Endothelial cell of umbilical vein (primary cell): Measurements from ENCODE around the gene RARA. TPM values are rescaled to one million over a fixed set of nuclear protein-coding genes. Genes with fewer than 3 reads are reported as not detected.

Source experiments
- BruUV-seq: library from RNA; stranded (reverse); fragments of 400-500 nt; replicated peaks from 2 replicates; lab custom pipeline; 2021; lab: Mats Ljungman, UMichigan
- CTCF ChIA-PET: fragments of 300-600, 350-600 bp; sonication (Branson Sonifier 250); formaldehyde crosslinking; loops from one replicate; lab custom pipeline; 2021; ENCODE audit warnings: antibody characterized with exemption, inconsistent platforms; lab: Charles Lee
- POLR2A ChIA-PET: fragments of 300-600, 350-600 bp; sonication (Branson Sonifier 250); formaldehyde crosslinking; loops from one replicate; lab custom pipeline; 2021; ENCODE audit warnings: antibody characterized with exemption, inconsistent platforms; lab: Charles Lee
- DNase-seq: peaks from one replicate; pipeline ENCODE4 v3.0.0-alpha.2; 2011; ENCODE audit warnings: low read depth, low spot score
- FAIRE-seq: peaks from 2 replicates; lab custom pipeline; 2011; peaks lifted over from hg19 to GRCh38; lab: Jason Lieb, UNC
- H2AFZ ChIP-seq: 2 replicates; pipeline ENCODE4 v1.6.0; 2012; ENCODE audit warnings: low read depth, low read length, control low read depth, inconsistent platforms
- H3K27ac ChIP-seq: 2 replicates; pipeline ENCODE4 v1.5.1; 2011; ENCODE audit warnings: low read depth, mild to moderate bottlenecking, control low read depth, low read length, moderate library complexity; ENCODE audit not compliant: insufficient read depth
- H3K27me3 ChIP-seq, 2 experiments: 2 replicates each; pipeline versions ENCODE4 v1.6.0 to v1.6.1; 2011; ENCODE audit warnings: low read length in 2 of 2, mixed read lengths in 1 of 2; ENCODE audit not compliant: control insufficient read depth in 2 of 2, insufficient read depth in 2 of 2
- H3K36me3 ChIP-seq, 2 experiments: 2 replicates in 1 of 2; 3 replicates in 1 of 2; pipeline ENCODE4 v1.5.1; 2011; ENCODE audit warnings: low read length in 2 of 2, mild to moderate bottlenecking in 1 of 2, moderate library complexity in 1 of 2; ENCODE audit not compliant: control insufficient read depth in 2 of 2, insufficient read depth in 2 of 2; ENCODE audit errors: extremely low read depth in 1 of 2
- H3K4me1 ChIP-seq: 3 replicates; pipeline ENCODE4 v1.5.1; 2011; ENCODE audit warnings: mild to moderate bottlenecking, low read length; ENCODE audit not compliant: control insufficient read depth, insufficient read depth; ENCODE audit errors: extremely low read depth
- H3K4me2 ChIP-seq: 2 replicates; pipeline ENCODE4 v1.6.1; 2011; ENCODE audit warnings: low read length, control low read depth, mixed read lengths; ENCODE audit not compliant: insufficient read depth
- H3K4me3 ChIP-seq, 3 experiments: fragments of 200-600 bp in 1 of 3; sonication (generic), shearing (Covaris generic) in 1 of 3; replicated peaks in 1 of 3; 2 replicates each; pipeline ENCODE4 v1.5.1; 2011 to 2016; ENCODE audit warnings: control low read depth in 3 of 3, low read length in 3 of 3, mild to moderate bottlenecking in 2 of 3, inconsistent platforms in 1 of 3, low read depth in 1 of 3, moderate library complexity in 1 of 3; ENCODE audit not compliant: insufficient read depth in 1 of 3
- H3K79me2 ChIP-seq: 2 replicates; pipeline ENCODE4 v1.6.0; 2012; ENCODE audit warnings: low read length, inconsistent platforms; ENCODE audit not compliant: control insufficient read depth, insufficient read depth
- H3K9ac ChIP-seq: replicated peaks from 2 replicates; pipeline ENCODE3; 2011; ENCODE audit warnings: low read length, control low read depth; ENCODE audit not compliant: insufficient read depth; ENCODE audit errors: extremely low read depth
- H3K9me1 ChIP-seq: replicated peaks from 3 replicates; pipeline ENCODE4 v1.6.0; 2011; ENCODE audit warnings: mild to moderate bottlenecking, low read length; ENCODE audit not compliant: control insufficient read depth, insufficient read depth; ENCODE audit errors: extremely low read depth
- H3K9me3 ChIP-seq: replicated peaks from 2 replicates; pipeline ENCODE4 v1.5.1; 2012; ENCODE audit warnings: low read length, inconsistent platforms; ENCODE audit not compliant: control insufficient read depth, insufficient read depth
- H4K20me1 ChIP-seq: replicated peaks from 2 replicates; pipeline ENCODE3; 2011; ENCODE audit warnings: mild to moderate bottlenecking, low read length; ENCODE audit not compliant: control insufficient read depth, insufficient read depth; ENCODE audit errors: extremely low read depth
- FOS ChIP-seq: IDR thresholded peaks from 2 replicates; pipeline ENCODE4 v1.6.1; 2011; ENCODE audit warnings: mild to moderate bottlenecking, low read length, moderate library complexity, borderline replicate concordance; ENCODE audit not compliant: insufficient read depth
- GATA2 ChIP-seq: IDR thresholded peaks from 2 replicates; pipeline ENCODE4 v1.7.0; 2011; ENCODE audit warnings: low read depth, mild to moderate bottlenecking, moderate library complexity, mixed read lengths, low read length; ENCODE audit not compliant: insufficient read length, insufficient read depth
- JUN ChIP-seq: IDR thresholded peaks from 2 replicates; pipeline ENCODE4 v1.6.1; 2011; ENCODE audit warnings: borderline replicate concordance, low read depth; ENCODE audit not compliant: insufficient read length, insufficient read depth
- MYC ChIP-seq: IDR thresholded peaks from one replicate; pipeline ENCODE4 v1.6.1; 2011; ENCODE audit warnings: mild to moderate bottlenecking, low read depth, low read length
- POLR2A ChIP-seq: IDR thresholded peaks from 2 replicates; pipeline ENCODE4 v1.6.1; 2012; ENCODE audit warnings: low read depth, mild to moderate bottlenecking, control low read depth, low read length
- POLR2AphosphoS5 ChIP-seq: IDR thresholded peaks from 2 replicates; pipeline ENCODE4 v1.6.1; 2012; ENCODE audit warnings: low read depth, mild to moderate bottlenecking, control low read depth, low read length, moderate library complexity; ENCODE audit not compliant: insufficient read depth
- dilution Hi-C: fragments of 300-500 bp; cut with MboI; formaldehyde crosslinking; loops from one replicate; pipeline ENCODE4 v1.15.0; 2019; ENCODE audit warnings: low sequenced_read_pairs; ENCODE audit not compliant: extremely low pct_ligation_motif_present
- intact Hi-C: fragments of 100-400 bp; cut with micrococcal nuclease; formaldehyde crosslinking; loops from one replicate; pipeline ENCODE4 v1.10.0; 2022
- polyA plus RNA-seq, 4 experiments: library from polyadenylated mRNA; depleted of rRNA in 3 of 4; stranded (reverse) in 3 of 4; unstranded in 1 of 4; fragments of >200 nt; gene quantifications; 2 replicates each; pipeline versions ENCODE4 v1.2.1 to v1.2.3, GENCODE V29; 2011 to 2012; ENCODE audit warnings: missing spikeins in 1 of 4
- total RNA-seq: library from RNA; stranded (reverse); gene quantifications from 2 replicates; pipeline ENCODE4 v1.2.3, GENCODE V29; 2021
- TF ChIP-seq, protein P1 (sequence below), 2 donors: IDR thresholded peaks; 1 replicate in 1 of 2; 2 replicates in 1 of 2; pipeline ENCODE4 v1.5.1; 2011; ENCODE audit warnings: low read length in 2 of 2, mild to moderate bottlenecking in 2 of 2, moderate library complexity in 2 of 2, control low read depth in 1 of 2, inconsistent platforms in 1 of 2, low read depth in 1 of 2; ENCODE audit not compliant: insufficient read depth in 1 of 2; ENCODE audit errors: extremely low read depth in 1 of 2
- TF ChIP-seq, protein P2 (sequence below): IDR thresholded peaks from 2 replicates; pipeline ENCODE4 v1.6.1; 2011; ENCODE audit not compliant: insufficient read depth, insufficient read length

RARA gene
- total and polyA plus RNA-seq, 2 donors (not counting 3 experiments of a cell fraction or from before 2014, with no cell fraction given), result 11.9 to 37.8 TPM

DNA sequence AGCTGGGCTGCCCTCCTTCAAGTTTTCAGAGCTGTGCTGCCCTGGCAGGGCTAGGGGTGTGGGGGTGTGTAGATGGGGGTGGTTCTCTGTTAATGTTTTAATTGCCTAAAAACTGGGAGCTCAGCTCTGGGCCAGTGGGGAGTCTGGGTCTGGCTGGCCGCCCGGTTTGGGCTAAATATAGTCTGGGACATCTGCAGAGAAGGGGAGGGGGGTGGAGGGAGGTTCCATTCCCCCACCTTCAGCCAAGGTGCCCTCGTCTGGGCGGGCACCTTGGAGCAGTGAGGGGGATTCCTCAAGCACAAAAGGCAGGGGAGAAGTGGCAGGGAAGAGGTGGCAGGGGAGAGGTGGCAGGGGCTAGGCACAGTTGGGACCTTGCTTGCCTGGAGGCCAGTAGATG, 13.0 kb downstream of the RARA start:
- Histone ChIP-seq H3K36me3 (no peaks in the 10 kb centered on the region), H3K9me3 (no peaks in the 10 kb centered on the region), H3K4me2 (peak overlapping the region; percentile 64), H3K27ac (peak overlapping the region; percentile 95), H3K4me3 (peak overlapping the region in 2 of 3 experiments; percentile 9 to 17), H3K4me1 (peaks cover 83% of the 10 kb centered on the region), H3K27me3 (no peaks in the 10 kb centered on the region), H4K20me1 (no peaks in the 10 kb centered on the region), H3K9me1 (no peaks in the 10 kb centered on the region), H3K9ac (peak overlapping the region; percentile 84), H2AFZ (no peak overlapping the region), H3K79me2 (peaks cover 71% of the 10 kb centered on the region)
- CTCF ChIA-PET, result interaction anchor here (1.6 to 2.7 kb wide), 3 partner anchors 10 to 19 kb away, joined by 5 to 7 read pairs (median 6); no protein-coding TSS in a partner anchor
- no peak for DNase-seq
- FAIRE-seq, result no peak
- TSS peak; percentile 31 for BruUV-seq
- dilution Hi-C loops, result no loop called here
- intact Hi-C loops, result loop anchor here (1.0 kb wide), 1 partner anchor 8 kb away; no protein-coding TSS in a partner anchor
- TF ChIP-seq JUN (no peak), POLR2A (no peak), POLR2AphosphoS5 (no peak), MYC (no peak), FOS (no peak), GATA2 (no peak)
- TF ChIP-seq, protein P1, sequence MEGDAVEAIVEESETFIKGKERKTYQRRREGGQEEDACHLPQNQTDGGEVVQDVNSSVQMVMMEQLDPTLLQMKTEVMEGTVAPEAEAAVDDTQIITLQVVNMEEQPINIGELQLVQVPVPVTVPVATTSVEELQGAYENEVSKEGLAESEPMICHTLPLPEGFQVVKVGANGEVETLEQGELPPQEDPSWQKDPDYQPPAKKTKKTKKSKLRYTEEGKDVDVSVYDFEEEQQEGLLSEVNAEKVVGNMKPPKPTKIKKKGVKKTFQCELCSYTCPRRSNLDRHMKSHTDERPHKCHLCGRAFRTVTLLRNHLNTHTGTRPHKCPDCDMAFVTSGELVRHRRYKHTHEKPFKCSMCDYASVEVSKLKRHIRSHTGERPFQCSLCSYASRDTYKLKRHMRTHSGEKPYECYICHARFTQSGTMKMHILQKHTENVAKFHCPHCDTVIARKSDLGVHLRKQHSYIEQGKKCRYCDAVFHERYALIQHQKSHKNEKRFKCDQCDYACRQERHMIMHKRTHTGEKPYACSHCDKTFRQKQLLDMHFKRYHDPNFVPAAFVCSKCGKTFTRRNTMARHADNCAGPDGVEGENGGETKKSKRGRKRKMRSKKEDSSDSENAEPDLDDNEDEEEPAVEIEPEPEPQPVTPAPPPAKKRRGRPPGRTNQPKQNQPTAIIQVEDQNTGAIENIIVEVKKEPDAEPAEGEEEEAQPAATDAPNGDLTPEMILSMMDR (IDR thresholded peaks at IDR 0.05; ENCODE audit: extremely low read depth in 1 of 2, insufficient read depth in 1 of 2, low read depth in 1 of 2, low read length in 2 of 2), result no peak
- TF ChIP-seq, protein P2, sequence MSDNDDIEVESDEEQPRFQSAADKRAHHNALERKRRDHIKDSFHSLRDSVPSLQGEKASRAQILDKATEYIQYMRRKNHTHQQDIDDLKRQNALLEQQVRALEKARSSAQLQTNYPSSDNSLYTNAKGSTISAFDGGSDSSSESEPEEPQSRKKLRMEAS, result no peak
- POLR2A ChIA-PET, result no interaction called here
